ENCODE data around the gene GNG8. TPM values are rescaled to one million over a fixed set of nuclear protein-coding genes. Genes with fewer than 3 reads are reported as not detected.

GNG8 gene
- total RNA-seq, 3 donors from 2014 or later, result 2.3 TPM; not detected in 2

- H3K9me3 ChIP-seq, result no peaks in the 10 kb centered on the region
- DNase-seq, result peak; percentile 81 to 92 (median 89)
- H3K4me1 ChIP-seq (ENCODE audit: low read depth), result peaks cover 7% of the 10 kb centered on the region
- peak; percentile 77 for TF ChIP-seq CTCF (IDR thresholded peaks at IDR 0.05)
- intact Hi-C loops (cut with DNase I, micrococcal nuclease), result loop anchor here in 1 of 2 donors (2.0 kb wide), 1 partner anchor 47 kb away; the partner anchor contains the start of gene DACT3
- H3K4me3 ChIP-seq, result no peak overlapping the region
- peaks cover 6% of the 10 kb centered on the region for H3K36me3 ChIP-seq (ENCODE audit: low read depth)
- peak; percentile 82 for ATAC-seq
Measured at GRCh38 chr19:46614114-46614722, 21.8 kb downstream of the GNG8 start.

- Histone ChIP-seq H3K9me3 (no peaks in the 10 kb centered on the region), H3K4me1 (ENCODE audit: low read depth) (peaks cover 4% of the 10 kb centered on the region), H3K36me3 (ENCODE audit: low read depth) (peaks cover 11% of the 10 kb centered on the region), H3K4me3 (no peak overlapping the region)
- intact Hi-C loops (cut with DNase I, micrococcal nuclease), result no loop called here
- TF ChIP-seq CTCF (IDR thresholded peaks at IDR 0.05), result no peak
- peak in 2 of 3 donors; percentile 31 to 43 for DNase-seq
- ATAC-seq, result no peak
Measured at GRCh38 chr19:46613525-46613924, 22.5 kb downstream of the GNG8 start.

- intact Hi-C loops (cut with DNase I, micrococcal nuclease), result no loop called here
Measured at GRCh38 chr19:46611776-46612175, 24.2 kb downstream of the GNG8 start.

GRCh38 chr19:46610851-46611770 lies 24.9 kb downstream of the GNG8 start:
- TF ChIP-seq CTCF (IDR thresholded peaks at IDR 0.05), result no peak
- H3K36me3 ChIP-seq (ENCODE audit: low read depth), result peaks cover 15% of the 10 kb centered on the region
- H3K4me1 ChIP-seq (ENCODE audit: low read depth), result no peaks in the 10 kb centered on the region
- DNase-seq (peak in 2 of 3 donors; percentile 19 to 38), ATAC-seq (peak; percentile 3)
- no peaks in the 10 kb centered on the region for H3K9me3 ChIP-seq
- no peak overlapping the region for H3K4me3 ChIP-seq
- intact Hi-C loops (cut with DNase I, micrococcal nuclease), result no loop called here

More at GRCh38 chr19:46611776-46612175, 24.2 kb downstream of the GNG8 start:
- no peak for TF ChIP-seq CTCF (IDR thresholded peaks at IDR 0.05)
- DNase-seq, result peak in 2 of 3 donors; percentile 27 to 42
- Histone ChIP-seq H3K4me1 (ENCODE audit: low read depth) (peaks cover 3% of the 10 kb centered on the region), H3K4me3 (no peak overlapping the region), H3K9me3 (no peaks in the 10 kb centered on the region), H3K36me3 (ENCODE audit: low read depth) (peaks cover 15% of the 10 kb centered on the region)
- ATAC-seq, result peak; percentile 6

- TF ChIP-seq CTCF (IDR thresholded peaks at IDR 0.05), result no peak
- ATAC-seq (no peak), DNase-seq (peak in 1 of 3 donors; percentile 10)
- no peak overlapping the region for H3K4me3 ChIP-seq
- H3K4me1 ChIP-seq (ENCODE audit: low read depth), result no peaks in the 10 kb centered on the region
- H3K9me3 ChIP-seq, result no peaks in the 10 kb centered on the region
- intact Hi-C loops (cut with DNase I, micrococcal nuclease), result no loop called here
- H3K36me3 ChIP-seq (ENCODE audit: low read depth), result peaks cover 15% of the 10 kb centered on the region
Measured at GRCh38 chr19:46610413-46610775, 25.6 kb downstream of the GNG8 start.

Data from mucosa of descending colon (tissue), 3 donors.